ENCODE data around the gene STAT6. TPM values are rescaled to one million over a fixed set of nuclear protein-coding genes. Genes with fewer than 3 reads are reported as not detected.

STAT6 gene
- total RNA-seq, 1 experiment from 2014 or later: 44.2 TPM

- BruUV-seq (replicated peaks): no TSS peak
- Mint-ChIP-seq H3K27ac (ENCODE audit: unreplicated experiment) (no peak overlapping the region), H3K4me3 (ENCODE audit: unreplicated experiment) (no peak overlapping the region), H3K4me1 (ENCODE audit: low read depth, unreplicated experiment) (peaks cover 31% of the 10 kb centered on the region), H3K27me3 (ENCODE audit: insufficient read depth, unreplicated experiment) (no peaks in the 10 kb centered on the region), H3K9me3 (ENCODE audit: unreplicated experiment) (no peaks in the 10 kb centered on the region), H3K36me3 (ENCODE audit: insufficient read depth, unreplicated experiment) (peaks cover 30% of the 10 kb centered on the region)
- no peak for TF ChIP-seq CTCF (IDR thresholded peaks at IDR 0.05; ENCODE audit: insufficient read depth in 1 of 2, low read depth in 1 of 2, low read length in 1 of 2, severe bottlenecking in 1 of 2, unreplicated experiment in 1 of 2)
- peaks cover 11% of the 10 kb centered on the region for H3K36me3 ChIP-seq (ENCODE audit: control insufficient read depth, insufficient read depth, low read length)
- intact Hi-C loops (cut with micrococcal nuclease; ENCODE audit: unreplicated experiment): no loop called here
- no peaks in the 10 kb centered on the region for H3K27me3 ChIP-seq (replicated peaks; ENCODE audit: control insufficient read depth, insufficient read depth, low read length)
- H3K4me3 ChIP-seq (ENCODE audit: low read depth, low read length): no peak overlapping the region
- no peak for DNase-seq
- ChIA-PET CTCF (no interaction called here), POLR2A (no interaction called here)
- no peaks in the 10 kb centered on the region for H3K9me3 ChIP-seq
- H3K4me1 ChIP-seq: peaks cover 31% of the 10 kb centered on the region
Measured at GRCh38 chr12:57141249-57141648, 30.1 kb upstream of the STAT6 start.

GRCh38 chr12:57139796-57140649, 28.9 kb upstream of the STAT6 start:
- H3K4me1 ChIP-seq: peaks cover 22% of the 10 kb centered on the region
- BruUV-seq (replicated peaks): no TSS peak
- CTCF ChIA-PET: no interaction called here

More at GRCh38 chr12:57139796-57140649, 28.9 kb upstream of the STAT6 start:
- Histone ChIP-seq H3K4me3 (ENCODE audit: low read depth, low read length) (no peak overlapping the region), H3K27me3 (replicated peaks; ENCODE audit: control insufficient read depth, insufficient read depth, low read length) (no peaks in the 10 kb centered on the region), H3K36me3 (ENCODE audit: control insufficient read depth, insufficient read depth, low read length) (peaks cover 9% of the 10 kb centered on the region), H3K9me3 (no peaks in the 10 kb centered on the region)
- no peak for TF ChIP-seq CTCF (IDR thresholded peaks at IDR 0.05; ENCODE audit: insufficient read depth in 1 of 2, low read depth in 1 of 2, low read length in 1 of 2, severe bottlenecking in 1 of 2, unreplicated experiment in 1 of 2)
- Mint-ChIP-seq H3K27me3 (ENCODE audit: insufficient read depth, unreplicated experiment) (no peaks in the 10 kb centered on the region), H3K4me1 (ENCODE audit: low read depth, unreplicated experiment) (peaks cover 21% of the 10 kb centered on the region), H3K9me3 (ENCODE audit: unreplicated experiment) (no peaks in the 10 kb centered on the region), H3K36me3 (ENCODE audit: insufficient read depth, unreplicated experiment) (peaks cover 22% of the 10 kb centered on the region), H3K27ac (ENCODE audit: unreplicated experiment) (peak overlapping the region; percentile 3), H3K4me3 (ENCODE audit: unreplicated experiment) (no peak overlapping the region)
- intact Hi-C loops (cut with micrococcal nuclease; ENCODE audit: unreplicated experiment): no loop called here
- no peak for DNase-seq
- POLR2A ChIA-PET: no interaction called here
